NCI-H748 (cell line): ENCODE measurements around the gene RIPOR1.
A peak's percentile ranks its signal among the peaks of the same experiment; 100 is the strongest.

Experiments used
- DNase-seq: peaks from one replicate; lab custom pipeline; 2025; ENCODE audit not compliant: unreplicated experiment; lab: John Stamatoyannopoulos, UW

Gene RIPOR1

GRCh38 chr16:67558859-67559258 lies 30.2 kb downstream of the RIPOR1 start:
- no peak for DNase-seq

GRCh38 chr16:67560827-67561342 lies 32.3 kb downstream of the RIPOR1 start:
- DNase-seq = no peak

GRCh38 chr16:67561501-67561823 lies 32.8 kb downstream of the RIPOR1 start:
- no peak for DNase-seq

- DNase-seq = peak; percentile 93
These were observed 33.3 kb downstream of the RIPOR1 start for GRCh38 chr16:67561824-67562525.

GRCh38 chr16:67562526-67562917 lies 33.9 kb downstream of the RIPOR1 start, which contains the start of gene CTCF:
CTCF (plus strand) TSS chr16:67562526; CDS start chr16:67610833, 48,307 bp downstream.
- peak; percentile 81 for DNase-seq

- peak; percentile 55 for DNase-seq
These were observed 34.5 kb downstream of the RIPOR1 start for GRCh38 chr16:67562918-67563707.

GRCh38 chr16:67563708-67564468 lies 35.3 kb downstream of the RIPOR1 start:
- DNase-seq = peak; percentile 33

- no peak for DNase-seq
These were observed 37.0 kb downstream of the RIPOR1 start for GRCh38 chr16:67565470-67566100.

GRCh38 chr16:67571464-67571863 lies 42.8 kb downstream of the RIPOR1 start:
- no peak for DNase-seq

- no peak for DNase-seq
These were observed 43.4 kb downstream of the RIPOR1 start for GRCh38 chr16:67571981-67572431.

GRCh38 chr16:67579686-67580085 lies 51.1 kb downstream of the RIPOR1 start:
- DNase-seq = no peak

- DNase-seq = no peak
These were observed 51.6 kb downstream of the RIPOR1 start for GRCh38 chr16:67580202-67580601.

GRCh38 chr16:67593288-67593687 lies 64.7 kb downstream of the RIPOR1 start:
- DNase-seq = no peak

- no peak for DNase-seq
These were observed 65.1 kb downstream of the RIPOR1 start for GRCh38 chr16:67593701-67594100.

- DNase-seq = no peak
These were observed 65.8 kb downstream of the RIPOR1 start for GRCh38 chr16:67594256-67594915.

GRCh38 chr16:67594956-67595355 lies 66.3 kb downstream of the RIPOR1 start:
- DNase-seq = no peak
